K562 (cell line): ENCODE results near the gene ARFRP1.

Source experiments
- CBX5 ChIP-seq: IDR thresholded peaks from 2 replicates; pipeline ENCODE4 v1.6.1; 2014; ENCODE audit warnings: low read depth, borderline replicate concordance
- GABPA ChIP-seq: fragments of 200-800 bp; sonication (Bioruptor generic); conservative IDR thresholded peaks from 2 replicates; pipeline ENCODE4 v1.6.1; 2016; ENCODE audit warnings: low read depth, missing genetic modification characterization, missing compliant biosample characterization
- TF ChIP-seq, protein P1 (sequence below), 3 experiments: IDR thresholded peaks in 2 of 3; conservative IDR thresholded peaks in 1 of 3; 2 replicates each; pipeline ENCODE4 v1.5.1; 2011 to 2012; ENCODE audit warnings: low read length in 3 of 3, mild to moderate bottlenecking in 3 of 3, control low read depth in 2 of 3, improper control_type of control experiment in 1 of 3, inconsistent platforms in 1 of 3, low read depth in 1 of 3, mixed read lengths in 1 of 3, moderate library complexity in 1 of 3; ENCODE audit not compliant: insufficient read depth in 2 of 3

DNA sequence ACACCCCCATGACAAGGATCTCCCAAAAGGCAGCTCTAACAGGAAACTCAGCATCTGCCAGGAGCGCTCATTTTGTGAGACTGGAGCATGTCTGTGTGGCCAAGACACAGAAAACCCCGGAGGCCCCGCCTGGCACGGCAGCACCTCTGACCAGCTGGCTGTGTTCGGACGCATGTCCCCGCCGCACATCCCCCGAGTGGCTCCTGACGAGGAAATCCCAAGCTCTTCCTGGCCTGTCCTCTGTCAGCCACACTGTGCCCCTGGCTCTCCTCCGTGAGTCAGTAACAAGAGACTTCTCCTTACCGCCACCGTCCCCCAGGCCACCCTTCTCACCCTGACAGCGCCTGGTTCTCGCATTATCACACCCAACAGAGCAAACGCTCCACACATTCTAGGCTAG, 46.2 kb upstream of the ARFRP1 start:
- TF ChIP-seq, protein P1, sequence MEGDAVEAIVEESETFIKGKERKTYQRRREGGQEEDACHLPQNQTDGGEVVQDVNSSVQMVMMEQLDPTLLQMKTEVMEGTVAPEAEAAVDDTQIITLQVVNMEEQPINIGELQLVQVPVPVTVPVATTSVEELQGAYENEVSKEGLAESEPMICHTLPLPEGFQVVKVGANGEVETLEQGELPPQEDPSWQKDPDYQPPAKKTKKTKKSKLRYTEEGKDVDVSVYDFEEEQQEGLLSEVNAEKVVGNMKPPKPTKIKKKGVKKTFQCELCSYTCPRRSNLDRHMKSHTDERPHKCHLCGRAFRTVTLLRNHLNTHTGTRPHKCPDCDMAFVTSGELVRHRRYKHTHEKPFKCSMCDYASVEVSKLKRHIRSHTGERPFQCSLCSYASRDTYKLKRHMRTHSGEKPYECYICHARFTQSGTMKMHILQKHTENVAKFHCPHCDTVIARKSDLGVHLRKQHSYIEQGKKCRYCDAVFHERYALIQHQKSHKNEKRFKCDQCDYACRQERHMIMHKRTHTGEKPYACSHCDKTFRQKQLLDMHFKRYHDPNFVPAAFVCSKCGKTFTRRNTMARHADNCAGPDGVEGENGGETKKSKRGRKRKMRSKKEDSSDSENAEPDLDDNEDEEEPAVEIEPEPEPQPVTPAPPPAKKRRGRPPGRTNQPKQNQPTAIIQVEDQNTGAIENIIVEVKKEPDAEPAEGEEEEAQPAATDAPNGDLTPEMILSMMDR (IDR thresholded peaks at IDR 0.05 in 2 of 3, conservative IDR thresholded peaks at IDR 0.05 in 1 of 3; ENCODE audit: insufficient read depth in 2 of 3, low read depth in 1 of 3, low read length in 3 of 3), result no peak
- TF ChIP-seq GABPA, result no peak
- TF ChIP-seq CBX5, result no peak
